Activated T-helper 9 cell treated with anti-CD3 and anti-CD28 coated beads, Interleukin-2, amount 50 U/mL, for 16 hours (primary cell): Measurements from ENCODE around the gene PRPSAP2.
"Not testable (repeated sequence)": the region's sequence is repeated elsewhere in the genome, so short reads cannot be mapped to it uniquely, and the experiment has no call there.

ENCODE experiments used
- DNase-seq: peaks from one replicate; pipeline ENCODE4 v3.0.0-alpha.2; 2020; ENCODE audit warnings: low read depth

The PRPSAP2 gene

GRCh38 chr17:18944646-18945045 lies 86.7 kb downstream of the PRPSAP2 start:
- no peak for DNase-seq

- DNase-seq = no peak
Observed at GRCh38 chr17:18946536-18946935, 88.6 kb downstream of the PRPSAP2 start.

- no peak for DNase-seq
Observed at GRCh38 chr17:18947866-18948265, 89.9 kb downstream of the PRPSAP2 start.

- DNase-seq = no peak
Observed at GRCh38 chr17:18948476-18949006, 90.6 kb downstream of the PRPSAP2 start.

- DNase-seq = no peak
Observed at GRCh38 chr17:18949566-18949965, 91.6 kb downstream of the PRPSAP2 start.

GRCh38 chr17:18950346-18950745 lies 92.4 kb downstream of the PRPSAP2 start:
- no peak for DNase-seq

- no peak for DNase-seq
Observed at GRCh38 chr17:18950944-18951905, 93.3 kb downstream of the PRPSAP2 start.

- DNase-seq = no peak
Observed at GRCh38 chr17:18951941-18952842, 94.3 kb downstream of the PRPSAP2 start, which contains the start of gene SLC5A10. TSS of gene SLC5A10 (plus strand) at chr17:18952165. CDS start at chr17:18952206, 41 bp downstream.

GRCh38 chr17:18953231-18953728 lies 95.3 kb downstream of the PRPSAP2 start:
- no peak for DNase-seq

GRCh38 chr17:18954321-18954720 lies 96.4 kb downstream of the PRPSAP2 start:
- DNase-seq = no peak

- no peak for DNase-seq
Observed at GRCh38 chr17:18955009-18955408, 97.1 kb downstream of the PRPSAP2 start.

- DNase-seq = not testable (repeated sequence)
Observed at GRCh38 chr17:18956021-18956420, 98.1 kb downstream of the PRPSAP2 start.

- DNase-seq = no peak
Observed at GRCh38 chr17:18956581-18956980, 98.7 kb downstream of the PRPSAP2 start.

GRCh38 chr17:18957831-18958230 lies 99.9 kb downstream of the PRPSAP2 start:
- no peak for DNase-seq

GRCh38 chr17:18958611-18959010 lies 100.7 kb downstream of the PRPSAP2 start:
- DNase-seq = no peak

GRCh38 chr17:18959071-18959844 lies 101.3 kb downstream of the PRPSAP2 start:
- DNase-seq = no peak

GRCh38 chr17:18959845-18960240 lies 101.9 kb downstream of the PRPSAP2 start:
- DNase-seq = no peak

GRCh38 chr17:18960241-18960665 lies 102.3 kb downstream of the PRPSAP2 start:
- DNase-seq = no peak

GRCh38 chr17:18960803-18961511 lies 103.0 kb downstream of the PRPSAP2 start:
- peak; percentile 68 for DNase-seq

- no peak for DNase-seq
Observed at GRCh38 chr17:18961634-18962493, 103.9 kb downstream of the PRPSAP2 start.
